Measurements from ENCODE around the gene CDR2L. TPM values are rescaled to one million over a fixed set of nuclear protein-coding genes. Genes with fewer than 3 reads are reported as not detected.

CDR2L gene
- total and polyA plus RNA-seq, 2 experiments from 2014 or later: 8.0 to 16.4 TPM

- DNase-seq (ENCODE audit: low read depth in 1 of 2, low spot score in 1 of 2): peak; percentile 17 to 82
- TF ChIP-seq CTCF (IDR thresholded peaks at IDR 0.05; ENCODE audit: low read depth, low read length): no peak
- H3K27ac ChIP-seq: no peak within 1 kb of the TSS
- peaks cover 36% of the 10 kb centered on the region for H3K27me3 ChIP-seq
- H3K4me3 ChIP-seq: peak within 1 kb of the TSS; percentile 48
- peaks cover 11% of the 10 kb centered on the region for H3K4me1 ChIP-seq (ENCODE audit: low read depth)
- no peaks in the 10 kb centered on the region for H3K36me3 ChIP-seq
- no peaks in the 10 kb centered on the region for H3K9me3 ChIP-seq (ENCODE audit: low read depth)
These were observed 15.1 kb upstream of the CDR2L start, which contains the start of gene HID1 for GRCh38 chr17:74972107-74972972. TSS of gene HID1 (minus strand) at chr17:74972759. CDS start at chr17:74972656, 103 bp downstream.

GRCh38 chr17:74972973-74973328, 14.5 kb upstream of the CDR2L start:
- peaks cover 36% of the 10 kb centered on the region for H3K27me3 ChIP-seq
- H3K4me3 ChIP-seq: peak overlapping the region; percentile 48
- DNase-seq (ENCODE audit: low read depth in 1 of 2, low spot score in 1 of 2): no peak
- H3K4me1 ChIP-seq (ENCODE audit: low read depth): peaks cover 11% of the 10 kb centered on the region
- no peaks in the 10 kb centered on the region for H3K9me3 ChIP-seq (ENCODE audit: low read depth)
- H3K27ac ChIP-seq: no peak overlapping the region
- TF ChIP-seq CTCF (IDR thresholded peaks at IDR 0.05; ENCODE audit: low read depth, low read length): no peak
- H3K36me3 ChIP-seq: no peaks in the 10 kb centered on the region

- Histone ChIP-seq H3K27me3 (peaks cover 36% of the 10 kb centered on the region), H3K27ac (no peak overlapping the region), H3K4me1 (ENCODE audit: low read depth) (peaks cover 7% of the 10 kb centered on the region), H3K36me3 (no peaks in the 10 kb centered on the region), H3K4me3 (no peak overlapping the region), H3K9me3 (ENCODE audit: low read depth) (no peaks in the 10 kb centered on the region)
- DNase-seq (ENCODE audit: low read depth in 1 of 2, low spot score in 1 of 2): no peak
- no peak for TF ChIP-seq CTCF (IDR thresholded peaks at IDR 0.05; ENCODE audit: low read depth, low read length)
These were observed 11.5 kb upstream of the CDR2L start for GRCh38 chr17:74975943-74976342.

GRCh38 chr17:74977802-74978201, 9.6 kb upstream of the CDR2L start:
- H3K4me1 ChIP-seq (ENCODE audit: low read depth): no peaks in the 10 kb centered on the region
- H3K27me3 ChIP-seq: peaks cover 35% of the 10 kb centered on the region
- no peak for TF ChIP-seq CTCF (IDR thresholded peaks at IDR 0.05; ENCODE audit: low read depth, low read length)
- H3K27ac ChIP-seq: no peak overlapping the region
- H3K4me3 ChIP-seq: no peak overlapping the region
- no peaks in the 10 kb centered on the region for H3K36me3 ChIP-seq
- no peaks in the 10 kb centered on the region for H3K9me3 ChIP-seq (ENCODE audit: low read depth)
- DNase-seq (ENCODE audit: low read depth in 1 of 2, low spot score in 1 of 2): no peak

- no peak for DNase-seq (ENCODE audit: low read depth in 1 of 2, low spot score in 1 of 2)
- Histone ChIP-seq H3K4me1 (ENCODE audit: low read depth) (no peaks in the 10 kb centered on the region), H3K4me3 (no peak overlapping the region), H3K36me3 (no peaks in the 10 kb centered on the region), H3K27me3 (peaks cover 30% of the 10 kb centered on the region), H3K9me3 (ENCODE audit: low read depth) (no peaks in the 10 kb centered on the region), H3K27ac (no peak overlapping the region)
- no peak for TF ChIP-seq CTCF (IDR thresholded peaks at IDR 0.05; ENCODE audit: low read depth, low read length)
These were observed 9.2 kb upstream of the CDR2L start for GRCh38 chr17:74978240-74978639.

Measured in cardiac muscle cell (in vitro differentiated cells and primary cell).